Measurements from ENCODE around the gene RTN4IP1. TPM values are rescaled to one million over a fixed set of nuclear protein-coding genes. Genes with fewer than 3 reads are reported as not detected.

The RTN4IP1 gene
- polyA plus RNA-seq, 1 donor = 12.1 TPM

GRCh38 chr6:106522562-106523250 lies 106.6 kb downstream of the RTN4IP1 start:
- no peak for DNase-seq

Other genes with a start within 250 kb of the RTN4IP1 start
- gene QRSL1, start 80 bp upstream of the RTN4IP1 start, polyA plus RNA-seq (ENCODE audit: insufficient read length) = 25.9 TPM

All from left kidney (tissue), 2 donors.